Endothelial cell of umbilical vein (primary cell): ENCODE measurements around the gene CCND1. TPM values are rescaled to one million over a fixed set of nuclear protein-coding genes. Genes with fewer than 3 reads are reported as not detected.

Source experiments
- BruUV-seq: library from RNA; stranded (reverse); fragments of 400-500 nt; replicated peaks from 2 replicates; lab custom pipeline; 2021; lab: Mats Ljungman, UMichigan
- CTCF ChIA-PET: fragments of 300-600, 350-600 bp; sonication (Branson Sonifier 250); formaldehyde crosslinking; loops from one replicate; lab custom pipeline; 2021; ENCODE audit warnings: antibody characterized with exemption, inconsistent platforms; lab: Charles Lee
- POLR2A ChIA-PET: fragments of 300-600, 350-600 bp; sonication (Branson Sonifier 250); formaldehyde crosslinking; loops from one replicate; lab custom pipeline; 2021; ENCODE audit warnings: antibody characterized with exemption, inconsistent platforms; lab: Charles Lee
- DNase-seq: peaks from one replicate; pipeline ENCODE4 v3.0.0-alpha.2; 2011; ENCODE audit warnings: low read depth, low spot score
- FAIRE-seq: peaks from 2 replicates; lab custom pipeline; 2011; peaks lifted over from hg19 to GRCh38; lab: Jason Lieb, UNC
- H2AFZ ChIP-seq: 2 replicates; pipeline ENCODE4 v1.6.0; 2012; ENCODE audit warnings: low read depth, low read length, control low read depth, inconsistent platforms
- H3K27ac ChIP-seq: 2 replicates; pipeline ENCODE4 v1.5.1; 2011; ENCODE audit warnings: low read depth, mild to moderate bottlenecking, control low read depth, low read length, moderate library complexity; ENCODE audit not compliant: insufficient read depth
- H3K27me3 ChIP-seq, 2 experiments: 2 replicates each; pipeline versions ENCODE4 v1.6.0 to v1.6.1; 2011; ENCODE audit warnings: low read length in 2 of 2, mixed read lengths in 1 of 2; ENCODE audit not compliant: control insufficient read depth in 2 of 2, insufficient read depth in 2 of 2
- H3K36me3 ChIP-seq, 2 experiments: 2 replicates in 1 of 2; 3 replicates in 1 of 2; pipeline ENCODE4 v1.5.1; 2011; ENCODE audit warnings: low read length in 2 of 2, mild to moderate bottlenecking in 1 of 2, moderate library complexity in 1 of 2; ENCODE audit not compliant: control insufficient read depth in 2 of 2, insufficient read depth in 2 of 2; ENCODE audit errors: extremely low read depth in 1 of 2
- H3K4me1 ChIP-seq: 3 replicates; pipeline ENCODE4 v1.5.1; 2011; ENCODE audit warnings: mild to moderate bottlenecking, low read length; ENCODE audit not compliant: control insufficient read depth, insufficient read depth; ENCODE audit errors: extremely low read depth
- H3K4me2 ChIP-seq: 2 replicates; pipeline ENCODE4 v1.6.1; 2011; ENCODE audit warnings: low read length, control low read depth, mixed read lengths; ENCODE audit not compliant: insufficient read depth
- H3K4me3 ChIP-seq, 3 experiments: fragments of 200-600 bp in 1 of 3; sonication (generic), shearing (Covaris generic) in 1 of 3; replicated peaks in 1 of 3; 2 replicates each; pipeline ENCODE4 v1.5.1; 2011 to 2016; ENCODE audit warnings: control low read depth in 3 of 3, low read length in 3 of 3, mild to moderate bottlenecking in 2 of 3, inconsistent platforms in 1 of 3, low read depth in 1 of 3, moderate library complexity in 1 of 3; ENCODE audit not compliant: insufficient read depth in 1 of 3
- H3K79me2 ChIP-seq: 2 replicates; pipeline ENCODE4 v1.6.0; 2012; ENCODE audit warnings: low read length, inconsistent platforms; ENCODE audit not compliant: control insufficient read depth, insufficient read depth
- H3K9ac ChIP-seq: replicated peaks from 2 replicates; pipeline ENCODE3; 2011; ENCODE audit warnings: low read length, control low read depth; ENCODE audit not compliant: insufficient read depth; ENCODE audit errors: extremely low read depth
- H3K9me1 ChIP-seq: replicated peaks from 3 replicates; pipeline ENCODE4 v1.6.0; 2011; ENCODE audit warnings: mild to moderate bottlenecking, low read length; ENCODE audit not compliant: control insufficient read depth, insufficient read depth; ENCODE audit errors: extremely low read depth
- H3K9me3 ChIP-seq: replicated peaks from 2 replicates; pipeline ENCODE4 v1.5.1; 2012; ENCODE audit warnings: low read length, inconsistent platforms; ENCODE audit not compliant: control insufficient read depth, insufficient read depth
- H4K20me1 ChIP-seq: replicated peaks from 2 replicates; pipeline ENCODE3; 2011; ENCODE audit warnings: mild to moderate bottlenecking, low read length; ENCODE audit not compliant: control insufficient read depth, insufficient read depth; ENCODE audit errors: extremely low read depth
- EZH2 ChIP-seq: IDR thresholded peaks from 2 replicates; pipeline ENCODE4 v1.6.1; 2012; ENCODE audit warnings: borderline replicate concordance, low read depth, mild to moderate bottlenecking, moderate library complexity, low read length, inconsistent platforms; ENCODE audit not compliant: severe bottlenecking
- FOS ChIP-seq: IDR thresholded peaks from 2 replicates; pipeline ENCODE4 v1.6.1; 2011; ENCODE audit warnings: mild to moderate bottlenecking, low read length, moderate library complexity, borderline replicate concordance; ENCODE audit not compliant: insufficient read depth
- GATA2 ChIP-seq: IDR thresholded peaks from 2 replicates; pipeline ENCODE4 v1.7.0; 2011; ENCODE audit warnings: low read depth, mild to moderate bottlenecking, moderate library complexity, mixed read lengths, low read length; ENCODE audit not compliant: insufficient read length, insufficient read depth
- JUN ChIP-seq: IDR thresholded peaks from 2 replicates; pipeline ENCODE4 v1.6.1; 2011; ENCODE audit warnings: borderline replicate concordance, low read depth; ENCODE audit not compliant: insufficient read length, insufficient read depth
- MYC ChIP-seq: IDR thresholded peaks from one replicate; pipeline ENCODE4 v1.6.1; 2011; ENCODE audit warnings: mild to moderate bottlenecking, low read depth, low read length
- POLR2A ChIP-seq: IDR thresholded peaks from 2 replicates; pipeline ENCODE4 v1.6.1; 2012; ENCODE audit warnings: low read depth, mild to moderate bottlenecking, control low read depth, low read length
- POLR2AphosphoS5 ChIP-seq: IDR thresholded peaks from 2 replicates; pipeline ENCODE4 v1.6.1; 2012; ENCODE audit warnings: low read depth, mild to moderate bottlenecking, control low read depth, low read length, moderate library complexity; ENCODE audit not compliant: insufficient read depth
- dilution Hi-C: fragments of 300-500 bp; cut with MboI; formaldehyde crosslinking; loops from one replicate; pipeline ENCODE4 v1.15.0; 2019; ENCODE audit warnings: low sequenced_read_pairs; ENCODE audit not compliant: extremely low pct_ligation_motif_present
- intact Hi-C: fragments of 100-400 bp; cut with micrococcal nuclease; formaldehyde crosslinking; loops from one replicate; pipeline ENCODE4 v1.10.0; 2022
- polyA plus RNA-seq, 4 experiments: library from polyadenylated mRNA; depleted of rRNA in 3 of 4; stranded (reverse) in 3 of 4; unstranded in 1 of 4; fragments of >200 nt; gene quantifications; 2 replicates each; pipeline versions ENCODE4 v1.2.1 to v1.2.3, GENCODE V29; 2011 to 2012; ENCODE audit warnings: missing spikeins in 1 of 4
- total RNA-seq: library from RNA; stranded (reverse); gene quantifications from 2 replicates; pipeline ENCODE4 v1.2.3, GENCODE V29; 2021
- TF ChIP-seq, protein P1 (sequence below): IDR thresholded peaks from 2 replicates; pipeline ENCODE4 v1.6.1; 2011; ENCODE audit not compliant: insufficient read depth, insufficient read length
- TF ChIP-seq, protein P2 (sequence below), 2 donors: IDR thresholded peaks; 1 replicate in 1 of 2; 2 replicates in 1 of 2; pipeline ENCODE4 v1.5.1; 2011; ENCODE audit warnings: low read length in 2 of 2, mild to moderate bottlenecking in 2 of 2, moderate library complexity in 2 of 2, control low read depth in 1 of 2, inconsistent platforms in 1 of 2, low read depth in 1 of 2; ENCODE audit not compliant: insufficient read depth in 1 of 2; ENCODE audit errors: extremely low read depth in 1 of 2

Gene CCND1
- total and polyA plus RNA-seq, 2 donors (not counting 3 experiments of a cell fraction or from before 2014, with no cell fraction given) = 98.7 to 370 TPM

DNA sequence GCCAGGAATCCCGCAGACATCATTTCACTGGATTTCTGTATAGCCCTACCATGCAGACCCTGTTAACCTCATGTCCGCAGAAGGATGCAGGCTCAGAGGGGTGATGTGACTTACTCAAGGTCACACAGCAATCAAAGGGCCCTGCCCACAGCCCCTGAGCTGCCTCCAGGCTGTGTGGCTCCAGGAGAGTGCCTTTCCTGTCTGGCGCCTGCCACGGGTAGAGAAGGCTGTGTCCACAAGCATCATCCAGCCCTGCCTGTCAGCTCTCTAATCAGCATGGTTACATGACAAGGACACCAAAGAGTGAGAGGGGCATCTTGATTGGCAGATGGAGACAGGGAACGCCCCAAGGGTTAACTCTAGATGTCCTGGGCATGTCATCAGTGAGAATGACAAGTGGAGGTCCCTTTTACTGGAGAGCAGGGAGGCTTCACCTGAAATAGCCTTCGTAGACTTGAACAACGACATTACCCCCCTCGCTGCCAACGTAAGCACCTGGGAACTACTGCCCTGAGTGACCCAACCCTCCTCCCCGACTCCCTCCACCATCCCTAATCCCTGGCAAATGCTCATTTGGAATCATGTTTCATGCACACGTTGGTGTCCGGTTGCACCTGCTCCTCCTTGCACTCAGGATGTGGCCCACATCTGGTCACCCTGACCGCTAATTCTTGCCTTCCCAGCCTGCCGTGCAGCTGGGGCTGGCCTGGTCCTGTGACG, 56.0 kb downstream of the CCND1 start:
- Histone ChIP-seq H3K9me1 (no peaks in the 10 kb centered on the region), H3K9ac (no peak overlapping the region), H3K9me3 (no peaks in the 10 kb centered on the region), H3K27ac (no peak overlapping the region), H4K20me1 (no peaks in the 10 kb centered on the region), H3K36me3 (no peaks in the 10 kb centered on the region), H3K27me3 (peaks cover 11 to 14% of the 10 kb centered on the region in 2 experiments), H3K4me1 (peaks cover 8% of the 10 kb centered on the region), H2AFZ (no peak overlapping the region), H3K79me2 (no peaks in the 10 kb centered on the region), H3K4me2 (no peak overlapping the region), H3K4me3 (no peak overlapping the region)
- dilution Hi-C loops = no loop called here
- intact Hi-C loops = no loop called here
- ChIA-PET POLR2A (no interaction called here), CTCF (interaction anchor here (1.0 to 1.4 kb wide), 2 partner anchors 176 to 192 kb away, joined by 3 to 5 read pairs; no protein-coding TSS in a partner anchor)
- TF ChIP-seq JUN (no peak), GATA2 (no peak), POLR2AphosphoS5 (no peak), EZH2 (no peak), MYC (no peak), POLR2A (no peak), FOS (no peak)
- TF ChIP-seq, protein P1, sequence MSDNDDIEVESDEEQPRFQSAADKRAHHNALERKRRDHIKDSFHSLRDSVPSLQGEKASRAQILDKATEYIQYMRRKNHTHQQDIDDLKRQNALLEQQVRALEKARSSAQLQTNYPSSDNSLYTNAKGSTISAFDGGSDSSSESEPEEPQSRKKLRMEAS = no peak
- TF ChIP-seq, protein P2, sequence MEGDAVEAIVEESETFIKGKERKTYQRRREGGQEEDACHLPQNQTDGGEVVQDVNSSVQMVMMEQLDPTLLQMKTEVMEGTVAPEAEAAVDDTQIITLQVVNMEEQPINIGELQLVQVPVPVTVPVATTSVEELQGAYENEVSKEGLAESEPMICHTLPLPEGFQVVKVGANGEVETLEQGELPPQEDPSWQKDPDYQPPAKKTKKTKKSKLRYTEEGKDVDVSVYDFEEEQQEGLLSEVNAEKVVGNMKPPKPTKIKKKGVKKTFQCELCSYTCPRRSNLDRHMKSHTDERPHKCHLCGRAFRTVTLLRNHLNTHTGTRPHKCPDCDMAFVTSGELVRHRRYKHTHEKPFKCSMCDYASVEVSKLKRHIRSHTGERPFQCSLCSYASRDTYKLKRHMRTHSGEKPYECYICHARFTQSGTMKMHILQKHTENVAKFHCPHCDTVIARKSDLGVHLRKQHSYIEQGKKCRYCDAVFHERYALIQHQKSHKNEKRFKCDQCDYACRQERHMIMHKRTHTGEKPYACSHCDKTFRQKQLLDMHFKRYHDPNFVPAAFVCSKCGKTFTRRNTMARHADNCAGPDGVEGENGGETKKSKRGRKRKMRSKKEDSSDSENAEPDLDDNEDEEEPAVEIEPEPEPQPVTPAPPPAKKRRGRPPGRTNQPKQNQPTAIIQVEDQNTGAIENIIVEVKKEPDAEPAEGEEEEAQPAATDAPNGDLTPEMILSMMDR (IDR thresholded peaks at IDR 0.05; ENCODE audit: extremely low read depth in 1 of 2, insufficient read depth in 1 of 2, low read depth in 1 of 2, low read length in 2 of 2) = no peak
- DNase-seq (no peak), FAIRE-seq (no peak)
- no TSS peak for BruUV-seq
